Activated naive CD8-positive, alpha-beta T cell treated with anti-CD3 and anti-CD28 coated beads, Interleukin-2, amount 10 ng/mL, durations not matched to agents 7 days and 5 days (primary cell): Measurements from ENCODE around the gene IL1B. TPM values are rescaled to one million over a fixed set of nuclear protein-coding genes. Genes with fewer than 3 reads are reported as not detected.
A peak's percentile ranks its signal among the peaks of the same experiment; 100 is the strongest.

Source experiments
- ATAC-seq: fragments of 150-1000 bp; cut with Tn5 transposase; one replicate; pipeline ENCODE4 v1.10.0; 2021; ENCODE audit warnings: low read depth, moderate library complexity
- POLR2A ChIA-PET: fragments of 350-600 bp; sonication (Branson Sonifier 250); formaldehyde crosslinking; loops from one replicate; lab custom pipeline; 2021; ENCODE audit warnings: antibody characterized with exemption; lab: Charles Lee
- DNase-seq: peaks from one replicate; pipeline ENCODE4 v3.0.0; 2021
- H3K27ac Mint-ChIP-seq: one replicate; pipeline ENCODE4 v1.8.0; 2022; ENCODE audit warnings: mild to moderate bottlenecking, mixed read lengths
- H3K27me3 Mint-ChIP-seq: one replicate; pipeline ENCODE4 v1.8.0; 2022; ENCODE audit warnings: mild to moderate bottlenecking, moderate library complexity, mixed read lengths
- H3K36me3 Mint-ChIP-seq: one replicate; pipeline ENCODE4 v1.8.0; 2021; ENCODE audit warnings: mild to moderate bottlenecking, mixed read lengths
- H3K4me1 Mint-ChIP-seq: one replicate; pipeline ENCODE4 v1.8.0; 2021; ENCODE audit warnings: mixed read lengths
- H3K4me3 Mint-ChIP-seq: one replicate; pipeline ENCODE4 v1.8.0; 2022; ENCODE audit warnings: mild to moderate bottlenecking, moderate library complexity, mixed read lengths
- H3K9me3 Mint-ChIP-seq: one replicate; pipeline ENCODE4 v1.8.0; 2021; ENCODE audit warnings: mixed read lengths
- total RNA-seq, 2 experiments: library from RNA; stranded (reverse); gene quantifications; one replicate each; pipeline ENCODE4 v1.2.3, GENCODE V29; 2021

IL1B gene
- total RNA-seq, 2 experiments from 2014 or later = 0.19 TPM; not detected in 1

DNA sequence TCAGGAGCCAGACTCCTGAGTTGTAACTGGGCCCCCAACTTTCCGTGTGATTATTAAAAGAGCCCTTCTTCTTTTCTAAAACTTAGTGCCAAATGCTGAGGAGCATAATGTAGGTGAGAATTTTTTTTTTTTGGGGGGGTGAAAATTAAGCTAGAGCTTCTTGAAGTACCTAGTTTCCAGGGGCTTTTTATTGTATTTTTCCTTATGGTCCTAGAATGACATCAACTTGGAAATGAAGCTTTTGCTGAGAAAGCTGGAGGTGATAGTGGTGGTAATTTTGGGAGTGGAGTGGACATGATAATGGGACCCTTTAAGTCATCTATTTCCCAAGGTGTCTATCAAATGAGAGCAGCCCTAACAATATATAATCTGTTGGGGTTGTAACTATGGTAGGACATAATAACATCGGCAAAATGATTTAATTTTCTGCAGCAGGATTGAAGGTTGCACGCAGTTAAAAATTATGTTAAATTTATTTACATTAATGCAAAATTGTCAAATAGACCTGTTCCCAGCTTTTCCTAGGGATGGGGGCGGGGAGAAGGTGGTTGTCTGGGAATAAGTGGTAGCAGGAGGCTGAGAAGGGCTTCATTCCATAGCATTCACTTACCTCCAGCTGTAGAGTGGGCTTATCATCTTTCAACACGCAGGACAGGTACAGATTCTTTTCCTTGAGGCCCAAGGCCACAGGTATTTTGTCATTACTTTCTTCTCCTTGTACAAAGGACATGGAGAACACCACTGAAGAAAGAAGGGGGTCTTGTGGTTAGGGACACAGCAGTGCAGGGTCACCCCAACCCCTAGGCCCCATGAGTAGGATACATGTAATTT is 5.7 kb downstream of the IL1B start:
- peaks cover 5% of the 10 kb centered on the region for H3K9me3 Mint-ChIP-seq
- no peak for DNase-seq
- peaks cover 24% of the 10 kb centered on the region for H3K27me3 Mint-ChIP-seq
- H3K27ac Mint-ChIP-seq = no peak overlapping the region
- no peak overlapping the region for H3K4me3 Mint-ChIP-seq
- no peak for ATAC-seq
- peaks cover 3% of the 10 kb centered on the region for H3K4me1 Mint-ChIP-seq
- POLR2A ChIA-PET = no interaction called here
- peaks cover 5% of the 10 kb centered on the region for H3K36me3 Mint-ChIP-seq

DNA sequence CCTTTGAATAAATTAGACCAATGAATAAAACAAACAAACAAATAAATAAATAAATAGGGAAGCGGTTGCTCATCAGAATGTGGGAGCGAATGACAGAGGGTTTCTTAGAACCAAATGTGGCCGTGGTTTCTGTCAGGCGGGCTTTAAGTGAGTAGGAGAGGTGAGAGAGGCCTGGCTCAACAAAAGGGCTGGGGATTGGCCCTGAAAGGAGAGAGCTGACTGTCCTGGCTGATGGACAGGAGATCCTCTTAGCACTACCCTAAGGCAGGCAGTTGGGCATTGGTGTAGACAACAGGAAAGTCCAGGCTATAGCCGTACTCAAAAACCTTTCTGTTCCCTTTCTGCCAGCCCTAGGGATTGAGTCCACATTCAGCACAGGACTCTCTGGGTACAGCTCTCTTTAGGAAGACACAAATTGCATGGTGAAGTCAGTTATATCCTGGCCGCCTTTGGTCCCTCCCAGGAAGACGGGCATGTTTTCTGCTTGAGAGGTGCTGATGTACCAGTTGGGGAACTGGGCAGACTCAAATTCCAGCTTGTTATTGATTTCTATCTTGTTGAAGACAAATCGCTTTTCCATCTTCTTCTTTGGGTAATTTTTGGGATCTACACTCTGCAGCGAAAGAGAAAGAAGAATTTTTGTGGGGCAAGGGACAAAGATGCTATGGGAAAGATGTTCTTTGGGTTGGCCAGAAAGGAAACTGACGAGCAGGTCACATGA is 6.5 kb downstream of the IL1B start:
- H3K9me3 Mint-ChIP-seq = peaks cover 5% of the 10 kb centered on the region
- DNase-seq = no peak
- H3K4me1 Mint-ChIP-seq = peaks cover 3% of the 10 kb centered on the region
- peaks cover 17% of the 10 kb centered on the region for H3K27me3 Mint-ChIP-seq
- H3K4me3 Mint-ChIP-seq = no peak overlapping the region
- H3K36me3 Mint-ChIP-seq = peaks cover 5% of the 10 kb centered on the region
- no peak overlapping the region for H3K27ac Mint-ChIP-seq
- no peak for ATAC-seq
- POLR2A ChIA-PET = no interaction called here

DNA sequence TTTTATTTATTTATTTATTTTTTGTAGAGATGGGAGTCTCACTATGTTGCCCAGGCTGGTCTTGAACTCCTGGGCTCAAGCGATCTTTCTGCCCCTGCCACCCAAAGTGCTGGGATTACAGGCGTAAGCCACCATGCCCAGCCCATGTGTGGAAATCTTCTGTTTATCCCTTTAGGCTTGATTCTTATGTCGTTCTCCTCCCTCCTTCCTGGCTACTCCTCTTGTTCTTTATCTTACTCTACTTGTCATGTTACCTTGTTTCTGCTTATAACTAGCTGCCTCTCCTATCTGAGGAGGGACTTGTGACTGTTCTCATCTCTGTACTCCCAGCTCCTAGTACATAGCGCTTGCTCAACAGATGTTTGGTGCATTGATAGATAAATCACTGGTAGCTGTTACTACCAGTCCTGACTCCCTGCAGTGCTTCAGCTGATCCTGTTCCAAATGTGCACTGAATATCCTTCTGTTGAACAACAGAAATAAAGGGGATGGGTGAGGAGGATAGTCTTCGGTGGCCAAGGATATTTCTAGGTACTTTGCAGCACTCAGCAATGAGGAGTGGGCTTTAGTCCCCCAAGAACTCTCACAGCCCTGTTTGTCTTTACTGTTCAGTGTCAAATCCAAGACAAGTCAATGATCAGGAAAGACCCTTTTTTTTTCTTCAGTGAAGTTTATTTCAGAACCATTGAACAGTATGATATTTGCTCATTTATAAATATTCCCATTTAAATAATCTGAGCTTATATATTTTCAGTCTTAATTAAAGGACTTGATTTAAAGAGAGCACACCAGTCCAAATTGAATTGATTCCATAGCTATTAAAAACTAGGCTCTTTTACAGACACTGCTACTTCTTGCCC is 7.2 kb downstream of the IL1B start:
- no peak overlapping the region for H3K4me3 Mint-ChIP-seq
- no peak for DNase-seq
- no peak for ATAC-seq
- peaks cover 16% of the 10 kb centered on the region for H3K27me3 Mint-ChIP-seq
- peaks cover 5% of the 10 kb centered on the region for H3K36me3 Mint-ChIP-seq
- peaks cover 5% of the 10 kb centered on the region for H3K9me3 Mint-ChIP-seq
- POLR2A ChIA-PET = no interaction called here
- peak overlapping the region; percentile 54 for H3K27ac Mint-ChIP-seq
- peaks cover 6% of the 10 kb centered on the region for H3K4me1 Mint-ChIP-seq

DNA sequence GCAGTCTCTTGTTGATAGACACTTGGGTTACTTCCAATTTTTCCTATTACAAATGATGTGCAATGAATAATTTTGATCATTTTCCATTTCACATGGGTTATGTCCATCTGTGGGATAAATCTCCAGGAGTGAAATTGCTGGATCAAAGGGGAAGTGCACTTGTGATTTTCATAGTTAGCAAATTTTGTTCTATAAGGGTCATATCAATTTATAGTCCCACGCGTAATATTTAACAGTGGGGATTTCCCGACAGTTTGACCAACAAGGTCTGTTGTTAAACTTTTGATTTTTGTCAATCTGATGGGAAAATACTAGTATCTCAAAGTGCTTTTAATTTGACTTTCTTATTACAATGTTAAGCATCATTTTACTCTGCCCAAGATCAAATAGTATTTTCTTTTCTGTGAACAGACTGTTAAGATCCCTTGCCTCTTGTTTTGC is 8.3 kb downstream of the IL1B start:
- H3K4me1 Mint-ChIP-seq = peaks cover 11% of the 10 kb centered on the region
- ATAC-seq (no peak), DNase-seq (no peak)
- no peak overlapping the region for H3K27ac Mint-ChIP-seq
- no peak overlapping the region for H3K4me3 Mint-ChIP-seq
- POLR2A ChIA-PET = no interaction called here
- H3K9me3 Mint-ChIP-seq = peaks cover 5% of the 10 kb centered on the region
- peaks cover 16% of the 10 kb centered on the region for H3K27me3 Mint-ChIP-seq
- peaks cover 8% of the 10 kb centered on the region for H3K36me3 Mint-ChIP-seq

DNA sequence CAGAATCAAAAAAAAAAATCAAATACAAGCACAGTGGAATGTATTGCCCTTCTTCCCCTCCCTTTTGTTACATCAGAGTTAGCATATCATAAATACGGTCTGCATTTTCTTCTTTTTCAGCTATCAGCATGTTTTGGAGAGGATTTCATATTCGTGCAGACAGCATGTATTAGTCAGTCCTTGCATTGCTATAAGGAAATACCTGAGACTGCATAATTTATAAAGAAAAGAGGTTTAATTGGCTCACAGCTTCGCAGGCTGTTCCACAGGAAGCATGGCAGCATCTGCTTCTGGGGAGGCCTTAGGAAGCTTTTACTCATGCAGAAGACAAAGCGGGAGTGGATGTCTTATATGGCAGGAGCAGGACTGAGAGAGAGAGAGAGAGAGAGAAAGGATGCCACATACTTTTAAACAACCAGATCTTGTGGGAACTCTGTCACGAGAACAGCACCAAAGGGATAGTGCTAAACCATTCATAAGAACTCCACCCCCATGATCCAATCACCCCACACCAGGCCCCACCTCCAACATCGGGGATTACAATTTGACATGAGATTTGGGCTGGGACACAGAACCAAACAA is 8.9 kb downstream of the IL1B start:
- no peak for ATAC-seq
- Mint-ChIP-seq H3K4me1 (peaks cover 13% of the 10 kb centered on the region), H3K27ac (no peak overlapping the region), H3K27me3 (peaks cover 16% of the 10 kb centered on the region), H3K4me3 (no peak overlapping the region), H3K9me3 (peaks cover 6% of the 10 kb centered on the region), H3K36me3 (peaks cover 9% of the 10 kb centered on the region)
- no peak for DNase-seq
- POLR2A ChIA-PET = no interaction called here

DNA sequence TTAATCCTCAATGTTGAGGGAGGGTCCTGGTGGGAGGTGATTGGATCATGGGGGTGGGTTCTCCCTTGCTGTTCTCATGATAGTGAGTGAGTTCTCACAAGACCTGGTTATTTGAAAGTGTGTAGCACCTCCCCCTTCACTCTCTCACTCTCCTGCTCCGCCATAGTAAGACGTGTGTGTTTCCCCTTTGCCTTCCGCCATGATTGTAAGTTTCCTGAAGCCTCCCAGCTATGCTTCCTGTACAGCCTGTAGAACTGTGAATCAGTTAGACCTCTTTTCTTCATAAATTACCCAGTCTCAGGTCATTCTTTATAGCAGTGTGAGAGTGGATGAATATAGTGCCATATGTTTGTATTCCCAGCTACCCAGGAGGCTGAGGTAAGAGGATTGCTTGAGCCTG is 9.6 kb downstream of the IL1B start:
- H3K27me3 Mint-ChIP-seq = peaks cover 16% of the 10 kb centered on the region
- no peak for ATAC-seq
- peaks cover 6% of the 10 kb centered on the region for H3K9me3 Mint-ChIP-seq
- H3K4me1 Mint-ChIP-seq = peaks cover 19% of the 10 kb centered on the region
- H3K4me3 Mint-ChIP-seq = no peak overlapping the region
- no peak for DNase-seq
- H3K36me3 Mint-ChIP-seq = peaks cover 9% of the 10 kb centered on the region
- POLR2A ChIA-PET = no interaction called here
- no peak overlapping the region for H3K27ac Mint-ChIP-seq

DNA sequence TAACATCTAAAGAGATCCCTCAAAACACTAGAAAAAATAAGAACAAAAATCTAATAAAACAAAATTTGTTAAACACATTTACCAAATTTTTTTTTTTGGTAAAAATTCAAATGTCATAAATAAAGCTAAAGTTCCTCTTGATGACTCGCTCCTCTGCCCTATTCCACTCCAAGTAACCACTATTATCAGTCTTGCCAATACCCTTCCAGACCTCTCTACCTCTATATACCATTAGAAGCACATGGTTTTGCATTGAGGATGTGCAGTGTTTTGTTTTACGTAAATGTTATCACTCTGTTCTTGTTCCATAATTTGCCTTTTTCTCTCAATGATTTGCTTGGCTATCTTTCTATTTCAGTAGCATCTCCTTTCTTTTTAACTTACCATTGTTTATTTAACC is 10.9 kb downstream of the IL1B start:
- Mint-ChIP-seq H3K27ac (no peak overlapping the region), H3K4me3 (no peak overlapping the region), H3K27me3 (peaks cover 16% of the 10 kb centered on the region), H3K4me1 (peaks cover 28% of the 10 kb centered on the region), H3K9me3 (peaks cover 5% of the 10 kb centered on the region), H3K36me3 (peaks cover 9% of the 10 kb centered on the region)
- no peak for DNase-seq
- ATAC-seq = no peak
- POLR2A ChIA-PET = no interaction called here

DNA sequence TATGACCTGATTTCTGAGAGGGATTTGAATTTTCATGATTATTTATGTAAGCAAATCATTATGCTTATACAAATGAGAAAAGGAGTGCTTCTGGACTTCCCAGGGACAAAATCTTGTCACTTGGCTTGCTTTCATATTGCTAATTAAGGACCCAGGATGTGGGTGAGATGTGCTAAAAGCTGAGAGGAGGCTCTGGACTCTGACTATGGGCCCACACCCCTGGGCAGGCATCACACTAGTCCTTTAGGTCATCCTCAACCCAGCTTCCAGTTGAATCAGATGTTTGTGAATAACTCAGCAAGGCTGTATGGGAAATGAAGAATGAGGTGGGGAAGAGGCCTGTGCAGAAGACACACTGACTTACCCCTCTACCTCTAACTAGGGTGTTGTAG is 11.9 kb downstream of the IL1B start:
- Mint-ChIP-seq H3K9me3 (peaks cover 5% of the 10 kb centered on the region), H3K36me3 (peaks cover 9% of the 10 kb centered on the region), H3K4me3 (no peak overlapping the region), H3K27ac (no peak overlapping the region), H3K27me3 (peaks cover 7% of the 10 kb centered on the region), H3K4me1 (peaks cover 36% of the 10 kb centered on the region)
- POLR2A ChIA-PET = no interaction called here
- no peak for DNase-seq
- no peak for ATAC-seq

DNA sequence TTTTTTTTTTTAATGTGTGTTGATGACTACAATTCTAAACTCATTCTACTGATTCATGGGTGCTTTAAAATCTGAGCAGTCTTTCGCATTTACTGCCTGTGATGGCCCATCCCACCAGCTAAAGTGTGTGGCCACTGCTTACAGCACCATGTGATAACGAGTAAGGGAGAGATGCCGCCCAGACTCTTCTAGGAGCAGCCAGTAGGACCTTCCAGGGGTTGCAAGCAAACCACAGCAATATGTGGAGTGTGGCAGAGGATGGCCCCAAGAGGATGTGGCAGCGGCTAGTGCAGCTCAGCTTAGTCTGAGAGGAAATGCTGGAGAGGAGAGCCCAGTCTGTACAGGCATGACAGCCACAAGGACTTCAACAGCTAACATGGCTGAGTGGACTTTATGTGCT is 14.9 kb downstream of the IL1B start:
- ATAC-seq = peak; percentile 86
- POLR2A ChIA-PET = no interaction called here
- peak; percentile 64 for DNase-seq
- H3K36me3 Mint-ChIP-seq = peaks cover 4% of the 10 kb centered on the region
- H3K4me1 Mint-ChIP-seq = peaks cover 34% of the 10 kb centered on the region
- peak overlapping the region; percentile 38 for H3K4me3 Mint-ChIP-seq
- H3K27ac Mint-ChIP-seq = peak overlapping the region; percentile 9
- H3K27me3 Mint-ChIP-seq = peaks cover 3% of the 10 kb centered on the region
- peaks cover 2% of the 10 kb centered on the region for H3K9me3 Mint-ChIP-seq

DNA sequence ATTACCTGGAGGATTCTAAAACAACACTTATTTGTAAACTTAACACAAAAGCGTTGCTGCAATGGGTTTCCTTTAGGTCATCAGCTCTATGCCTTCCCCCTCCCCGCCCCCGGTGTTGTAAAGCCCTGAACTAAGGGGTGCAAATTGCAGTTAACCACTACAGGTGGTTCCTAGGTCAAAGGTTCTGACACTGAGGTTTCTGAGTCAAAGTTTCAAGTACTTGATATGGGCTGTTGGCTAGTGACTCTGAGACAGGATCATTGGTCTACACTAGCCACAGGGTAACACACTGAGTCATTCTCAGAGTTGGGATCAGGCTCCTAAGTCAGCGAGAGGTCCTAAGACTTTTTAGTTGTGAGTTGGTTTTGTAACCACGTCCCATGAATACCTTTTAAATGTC is 15.4 kb downstream of the IL1B start:
- peaks cover 4% of the 10 kb centered on the region for H3K36me3 Mint-ChIP-seq
- H3K4me3 Mint-ChIP-seq = peak overlapping the region; percentile 38
- POLR2A ChIA-PET = no interaction called here
- peaks cover 2% of the 10 kb centered on the region for H3K9me3 Mint-ChIP-seq
- H3K4me1 Mint-ChIP-seq = peaks cover 34% of the 10 kb centered on the region
- peak; percentile 82 for ATAC-seq
- H3K27me3 Mint-ChIP-seq = peaks cover 3% of the 10 kb centered on the region
- H3K27ac Mint-ChIP-seq = no peak overlapping the region
- no peak for DNase-seq

DNA sequence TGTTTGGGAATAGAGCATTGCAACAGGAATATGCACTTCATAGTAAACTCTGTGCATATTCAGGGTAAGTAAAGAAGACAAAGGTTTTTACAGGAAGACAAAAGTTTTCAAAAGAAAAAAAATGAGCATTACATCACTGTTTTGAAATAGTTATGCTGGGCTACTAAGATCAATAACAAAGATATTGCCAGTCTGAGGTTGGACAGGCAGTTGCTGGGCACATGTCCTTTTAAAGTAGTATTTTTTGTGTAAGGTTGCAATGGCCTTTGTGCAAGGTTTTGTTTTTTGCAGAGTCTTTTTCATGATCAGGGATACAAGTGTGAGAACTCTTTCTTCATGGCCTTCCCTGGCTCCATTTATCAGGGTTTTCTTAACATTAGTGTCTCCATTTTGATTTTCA is 16.2 kb downstream of the IL1B start:
- Mint-ChIP-seq H3K36me3 (peaks cover 4% of the 10 kb centered on the region), H3K27me3 (peaks cover 3% of the 10 kb centered on the region), H3K9me3 (peaks cover 2% of the 10 kb centered on the region), H3K27ac (no peak overlapping the region), H3K4me3 (no peak overlapping the region), H3K4me1 (peaks cover 34% of the 10 kb centered on the region)
- ATAC-seq (no peak), DNase-seq (no peak)
- POLR2A ChIA-PET = no interaction called here

DNA sequence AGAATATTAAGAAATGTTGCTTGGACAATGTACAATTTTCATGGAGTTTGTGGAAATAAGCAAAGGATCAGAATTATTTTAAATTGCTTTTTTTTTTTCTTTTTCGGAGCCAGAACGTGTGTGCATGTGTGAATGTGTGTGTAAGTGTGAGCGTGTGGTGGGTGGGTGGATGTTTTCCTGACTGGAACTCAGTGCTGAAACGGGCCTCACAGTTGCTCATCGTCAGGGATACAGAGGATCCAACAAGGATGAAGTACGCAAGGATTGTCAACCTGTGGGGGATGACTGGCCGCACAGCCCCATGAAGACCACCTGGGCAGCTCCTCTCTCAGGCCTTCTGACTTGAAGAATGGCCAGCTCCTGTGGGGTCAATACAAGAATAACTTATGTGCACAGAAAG is 17.5 kb downstream of the IL1B start:
- Mint-ChIP-seq H3K27ac (no peak overlapping the region), H3K27me3 (peaks cover 6% of the 10 kb centered on the region), H3K4me3 (no peak overlapping the region), H3K9me3 (peaks cover 2% of the 10 kb centered on the region), H3K4me1 (peaks cover 30% of the 10 kb centered on the region), H3K36me3 (peaks cover 4% of the 10 kb centered on the region)
- POLR2A ChIA-PET = interaction anchor here (0.6 to 1.4 kb wide), 2 partner anchors 44 to 54 kb away, joined by 3 read pairs; partner anchors contain the start of gene CKAP2L
- no peak for ATAC-seq
- DNase-seq = no peak
